HepG2 (cell line): ENCODE results near the gene FARSB. TPM values are rescaled to one million over a fixed set of nuclear protein-coding genes. Genes with fewer than 3 reads are reported as not detected.

Experiments used
- HMG20A ChIP-seq: IDR thresholded peaks from 2 replicates; pipeline ENCODE4 v1.6.1; 2016; ENCODE audit warnings: borderline replicate concordance
- KAT7 ChIP-seq: IDR thresholded peaks from 2 replicates; pipeline ENCODE4 v1.6.1; 2018; ENCODE audit warnings: borderline replicate concordance, missing compliant biosample characterization
- MED8 ChIP-seq: sonication (generic); formaldehyde crosslinking; IDR thresholded peaks from 2 replicates; pipeline ENCODE4 v1.8.1; 2023; ENCODE audit warnings: mild to moderate bottlenecking, missing genetic modification reagents; ENCODE audit not compliant: insufficient replicate concordance
- NBN ChIP-seq: fragments of 450-650 bp; conservative IDR thresholded peaks from 2 replicates; pipeline ENCODE4 v1.6.1; 2017
- NRL ChIP-seq: sonication (generic); formaldehyde crosslinking; IDR thresholded peaks from 2 replicates; pipeline ENCODE4 v1.5.0; 2020; ENCODE audit warnings: missing genetic modification reagents, mild to moderate bottlenecking, moderate library complexity, borderline replicate concordance
- SOX5 ChIP-seq: IDR thresholded peaks from 2 replicates; pipeline ENCODE4 v1.6.1; 2016; ENCODE audit warnings: borderline replicate concordance
- TCF7L2 ChIP-seq: IDR thresholded peaks from 2 replicates; pipeline ENCODE4 v1.6.1; 2011; ENCODE audit warnings: mild to moderate bottlenecking, low read depth, low read length, moderate library complexity
- THAP11 ChIP-seq: IDR thresholded peaks from 2 replicates; pipeline ENCODE4 v1.6.1; 2016; ENCODE audit warnings: missing biosample characterization, missing genetic modification reagents
- ZNF383 ChIP-seq: sonication (generic); formaldehyde crosslinking; IDR thresholded peaks from 2 replicates; pipeline ENCODE4 v1.4.0; 2020; ENCODE audit warnings: missing genetic modification reagents, mild to moderate bottlenecking, borderline replicate concordance
- ZNF501 ChIP-seq: sonication (generic); formaldehyde crosslinking; IDR thresholded peaks from 2 replicates; pipeline ENCODE4 v1.5.1; 2020; ENCODE audit warnings: mild to moderate bottlenecking, moderate library complexity, missing genetic modification reagents
- ZNF572 ChIP-seq: sonication (generic); formaldehyde crosslinking; IDR thresholded peaks from 2 replicates; pipeline ENCODE4 v1.5.1; 2020; ENCODE audit warnings: mild to moderate bottlenecking, missing genetic modification reagents
- ZNF780A ChIP-seq: sonication (generic); formaldehyde crosslinking; IDR thresholded peaks from 2 replicates; pipeline ENCODE4 v1.8.0; 2022; ENCODE audit warnings: mild to moderate bottlenecking, missing genetic modification reagents, moderate library complexity
- ZNF841 ChIP-seq: sonication (generic); formaldehyde crosslinking; IDR thresholded peaks from 2 replicates; pipeline ENCODE4 v1.8.1; 2023; ENCODE audit warnings: missing genetic modification reagents, borderline replicate concordance
- ZSCAN22 ChIP-seq: sonication (generic); formaldehyde crosslinking; IDR thresholded peaks from 2 replicates; pipeline ENCODE4 v1.4.0; 2020; ENCODE audit warnings: mild to moderate bottlenecking, missing genetic modification reagents
- polyA plus RNA-seq, 8 experiments: library from polyadenylated mRNA; depleted of rRNA in 3 of 8; stranded (reverse) in 7 of 8; unstranded in 1 of 8; fragments of >200 nt; fragmentation: Illumina TruSeq in 4 of 8; extraction: Trizol in 4 of 8; gene quantifications; 2 replicates each; pipeline versions ENCODE4 v1.2.1 to v1.2.3, GENCODE V29; 2011 to 2016; ENCODE audit warnings: low read depth in 4 of 8, missing spikeins in 1 of 8, mixed read lengths in 1 of 8; ENCODE audit not compliant: insufficient read depth in 1 of 8
- total RNA-seq, 5 experiments: library from RNA; depleted of rRNA; stranded (reverse); fragments of >200 nt; fragmentation: Illumina TruSeq; extraction: Trizol; gene quantifications; 2 replicates each; pipeline ENCODE4 v1.2.3, GENCODE V29; 2016; ENCODE audit warnings: low read depth in 1 of 5
- TF ChIP-seq, protein P1 (sequence below): sonication (generic); formaldehyde crosslinking; IDR thresholded peaks from 2 replicates; pipeline ENCODE4 v1.9.0; 2021; ENCODE audit warnings: missing genetic modification reagents, borderline replicate concordance
- TF ChIP-seq, protein P2 (sequence below): IDR thresholded peaks from 2 replicates; pipeline ENCODE4 v1.6.1; 2016; ENCODE audit warnings: missing genetic modification reagents, missing compliant biosample characterization
- TF ChIP-seq, protein P3 (sequence below): sonication (generic); formaldehyde crosslinking; IDR thresholded peaks from 2 replicates; pipeline ENCODE4 v1.4.0; 2020; ENCODE audit warnings: missing genetic modification reagents, mild to moderate bottlenecking, borderline replicate concordance
- TF ChIP-seq, protein P4 (sequence below): sonication (generic); formaldehyde crosslinking; IDR thresholded peaks from 2 replicates; pipeline ENCODE4 v1.5.0; 2020; ENCODE audit warnings: missing genetic modification reagents
- TF ChIP-seq, protein P5 (sequence below): sonication (generic); formaldehyde crosslinking; IDR thresholded peaks from 2 replicates; pipeline ENCODE4 v1.5.0; 2020; ENCODE audit warnings: missing genetic modification reagents
- TF ChIP-seq, protein P6 (sequence below): sonication (generic); formaldehyde crosslinking; conservative IDR thresholded peaks from 2 replicates; pipeline ENCODE4 v1.4.0; 2020; ENCODE audit warnings: missing genetic modification reagents
- TF ChIP-seq, protein P7 (sequence below): sonication (generic); formaldehyde crosslinking; IDR thresholded peaks from 2 replicates; pipeline ENCODE4 v1.5.0; 2020; ENCODE audit warnings: mild to moderate bottlenecking, missing genetic modification reagents, moderate library complexity

FARSB gene
- total and polyA plus RNA-seq, 2 of the 13 experiments (the other 11 are each of a cell fraction or from before 2014, with no cell fraction given), result 23.3 to 45.9 TPM

DNA sequence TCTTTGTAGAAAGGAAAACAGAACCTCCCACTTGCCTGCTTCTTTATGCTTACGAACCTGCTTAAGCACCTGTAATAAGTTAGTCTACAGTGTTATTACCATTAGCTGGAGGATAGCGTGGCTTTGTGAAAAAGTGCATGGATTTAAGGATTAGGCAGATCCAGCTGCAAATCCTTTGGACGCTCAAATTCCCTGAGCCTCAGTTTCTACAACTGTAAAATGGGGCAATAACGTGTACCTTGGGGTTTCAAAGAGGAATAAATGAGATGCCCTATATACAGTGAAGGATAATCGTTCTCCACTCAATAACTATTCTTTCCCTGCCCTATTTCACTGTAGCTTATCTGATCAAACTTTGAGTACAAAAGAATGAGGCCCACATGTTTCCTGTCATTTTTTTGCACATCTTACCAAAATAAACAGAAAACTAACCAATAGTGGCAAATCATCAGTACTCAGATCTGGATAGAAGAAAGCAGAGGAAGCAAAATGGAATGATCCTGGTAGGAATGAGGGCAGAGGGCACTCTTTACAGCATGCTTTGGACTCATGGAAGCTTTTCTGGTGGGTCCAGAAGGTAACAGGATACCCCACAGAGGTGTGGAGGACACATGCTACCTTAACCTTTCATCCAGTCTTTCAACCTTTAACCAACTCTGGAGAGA lies 30.3 kb upstream of the FARSB start (continued):
- no peak for TF ChIP-seq TCF7L2
- no peak for TF ChIP-seq ZNF572 (CRISPR knock-in tag)
- TF ChIP-seq, protein P1, sequence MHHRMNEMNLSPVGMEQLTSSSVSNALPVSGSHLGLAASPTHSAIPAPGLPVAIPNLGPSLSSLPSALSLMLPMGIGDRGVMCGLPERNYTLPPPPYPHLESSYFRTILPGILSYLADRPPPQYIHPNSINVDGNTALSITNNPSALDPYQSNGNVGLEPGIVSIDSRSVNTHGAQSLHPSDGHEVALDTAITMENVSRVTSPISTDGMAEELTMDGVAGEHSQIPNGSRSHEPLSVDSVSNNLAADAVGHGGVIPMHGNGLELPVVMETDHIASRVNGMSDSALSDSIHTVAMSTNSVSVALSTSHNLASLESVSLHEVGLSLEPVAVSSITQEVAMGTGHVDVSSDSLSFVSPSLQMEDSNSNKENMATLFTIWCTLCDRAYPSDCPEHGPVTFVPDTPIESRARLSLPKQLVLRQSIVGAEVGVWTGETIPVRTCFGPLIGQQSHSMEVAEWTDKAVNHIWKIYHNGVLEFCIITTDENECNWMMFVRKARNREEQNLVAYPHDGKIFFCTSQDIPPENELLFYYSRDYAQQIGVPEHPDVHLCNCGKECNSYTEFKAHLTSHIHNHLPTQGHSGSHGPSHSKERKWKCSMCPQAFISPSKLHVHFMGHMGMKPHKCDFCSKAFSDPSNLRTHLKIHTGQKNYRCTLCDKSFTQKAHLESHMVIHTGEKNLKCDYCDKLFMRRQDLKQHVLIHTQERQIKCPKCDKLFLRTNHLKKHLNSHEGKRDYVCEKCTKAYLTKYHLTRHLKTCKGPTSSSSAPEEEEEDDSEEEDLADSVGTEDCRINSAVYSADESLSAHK (CRISPR knock-in tag), result no peak
- TF ChIP-seq MED8, result no peak
- no peak for TF ChIP-seq THAP11
- TF ChIP-seq, protein P2, sequence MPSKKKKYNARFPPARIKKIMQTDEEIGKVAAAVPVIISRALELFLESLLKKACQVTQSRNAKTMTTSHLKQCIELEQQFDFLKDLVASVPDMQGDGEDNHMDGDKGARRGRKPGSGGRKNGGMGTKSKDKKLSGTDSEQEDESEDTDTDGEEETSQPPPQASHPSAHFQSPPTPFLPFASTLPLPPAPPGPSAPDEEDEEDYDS, result no peak
- TF ChIP-seq, protein P3, sequence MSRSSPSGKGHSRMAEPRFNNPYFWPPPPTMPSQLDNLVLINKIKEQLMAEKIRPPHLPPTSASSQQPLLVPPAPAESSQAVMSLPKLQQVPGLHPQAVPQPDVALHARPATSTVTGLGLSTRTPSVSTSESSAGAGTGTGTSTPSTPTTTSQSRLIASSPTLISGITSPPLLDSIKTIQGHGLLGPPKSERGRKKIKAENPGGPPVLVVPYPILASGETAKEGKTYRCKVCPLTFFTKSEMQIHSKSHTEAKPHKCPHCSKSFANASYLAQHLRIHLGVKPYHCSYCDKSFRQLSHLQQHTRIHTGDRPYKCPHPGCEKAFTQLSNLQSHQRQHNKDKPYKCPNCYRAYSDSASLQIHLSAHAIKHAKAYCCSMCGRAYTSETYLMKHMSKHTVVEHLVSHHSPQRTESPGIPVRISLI (CRISPR knock-in tag), result no peak
- no peak for TF ChIP-seq KAT7 (CRISPR knock-in tag)
- TF ChIP-seq, protein P4, sequence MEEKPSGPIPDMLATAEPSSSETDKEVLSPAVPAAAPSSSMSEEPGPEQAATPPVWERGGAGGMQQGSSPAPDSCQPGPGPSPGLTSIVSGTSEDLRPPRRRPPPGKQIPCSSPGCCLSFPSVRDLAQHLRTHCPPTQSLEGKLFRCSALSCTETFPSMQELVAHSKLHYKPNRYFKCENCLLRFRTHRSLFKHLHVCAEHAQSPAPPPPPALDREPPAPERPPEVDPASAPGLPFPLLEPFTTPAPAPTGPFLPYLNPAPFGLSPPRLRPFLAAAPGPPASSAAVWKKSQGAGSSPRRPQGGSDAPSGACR (CRISPR knock-in tag), result no peak
- no peak for TF ChIP-seq ZSCAN22 (CRISPR knock-in tag)
- TF ChIP-seq HMG20A (CRISPR knock-in tag), result no peak
- no peak for TF ChIP-seq ZNF501 (CRISPR knock-in tag)
- TF ChIP-seq, protein P5, sequence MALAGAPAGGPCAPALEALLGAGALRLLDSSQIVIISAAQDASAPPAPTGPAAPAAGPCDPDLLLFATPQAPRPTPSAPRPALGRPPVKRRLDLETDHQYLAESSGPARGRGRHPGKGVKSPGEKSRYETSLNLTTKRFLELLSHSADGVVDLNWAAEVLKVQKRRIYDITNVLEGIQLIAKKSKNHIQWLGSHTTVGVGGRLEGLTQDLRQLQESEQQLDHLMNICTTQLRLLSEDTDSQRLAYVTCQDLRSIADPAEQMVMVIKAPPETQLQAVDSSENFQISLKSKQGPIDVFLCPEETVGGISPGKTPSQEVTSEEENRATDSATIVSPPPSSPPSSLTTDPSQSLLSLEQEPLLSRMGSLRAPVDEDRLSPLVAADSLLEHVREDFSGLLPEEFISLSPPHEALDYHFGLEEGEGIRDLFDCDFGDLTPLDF (CRISPR knock-in tag), result no peak
- TF ChIP-seq ZNF383, result no peak
- peak; percentile 63 for TF ChIP-seq SOX5 (CRISPR knock-in tag)
- no peak for TF ChIP-seq ZNF841
- TF ChIP-seq, protein P6, sequence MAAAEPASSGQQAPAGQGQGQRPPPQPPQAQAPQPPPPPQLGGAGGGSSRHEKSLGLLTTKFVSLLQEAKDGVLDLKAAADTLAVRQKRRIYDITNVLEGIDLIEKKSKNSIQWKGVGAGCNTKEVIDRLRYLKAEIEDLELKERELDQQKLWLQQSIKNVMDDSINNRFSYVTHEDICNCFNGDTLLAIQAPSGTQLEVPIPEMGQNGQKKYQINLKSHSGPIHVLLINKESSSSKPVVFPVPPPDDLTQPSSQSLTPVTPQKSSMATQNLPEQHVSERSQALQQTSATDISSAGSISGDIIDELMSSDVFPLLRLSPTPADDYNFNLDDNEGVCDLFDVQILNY (CRISPR knock-in tag), result no peak
- no peak for TF ChIP-seq ZNF780A (CRISPR knock-in tag)
- TF ChIP-seq NBN, result no peak
- TF ChIP-seq, protein P7, sequence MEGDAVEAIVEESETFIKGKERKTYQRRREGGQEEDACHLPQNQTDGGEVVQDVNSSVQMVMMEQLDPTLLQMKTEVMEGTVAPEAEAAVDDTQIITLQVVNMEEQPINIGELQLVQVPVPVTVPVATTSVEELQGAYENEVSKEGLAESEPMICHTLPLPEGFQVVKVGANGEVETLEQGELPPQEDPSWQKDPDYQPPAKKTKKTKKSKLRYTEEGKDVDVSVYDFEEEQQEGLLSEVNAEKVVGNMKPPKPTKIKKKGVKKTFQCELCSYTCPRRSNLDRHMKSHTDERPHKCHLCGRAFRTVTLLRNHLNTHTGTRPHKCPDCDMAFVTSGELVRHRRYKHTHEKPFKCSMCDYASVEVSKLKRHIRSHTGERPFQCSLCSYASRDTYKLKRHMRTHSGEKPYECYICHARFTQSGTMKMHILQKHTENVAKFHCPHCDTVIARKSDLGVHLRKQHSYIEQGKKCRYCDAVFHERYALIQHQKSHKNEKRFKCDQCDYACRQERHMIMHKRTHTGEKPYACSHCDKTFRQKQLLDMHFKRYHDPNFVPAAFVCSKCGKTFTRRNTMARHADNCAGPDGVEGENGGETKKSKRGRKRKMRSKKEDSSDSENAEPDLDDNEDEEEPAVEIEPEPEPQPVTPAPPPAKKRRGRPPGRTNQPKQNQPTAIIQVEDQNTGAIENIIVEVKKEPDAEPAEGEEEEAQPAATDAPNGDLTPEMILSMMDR, result 0 out of 2 replicates have a peak, but pooled peaks have one; percentile 3
- TF ChIP-seq NRL (CRISPR knock-in tag), result no peak
